T-helper 2 cell (primary cell): Measurements from ENCODE around the gene TPRX1.
"Not testable (repeated sequence)": the region's sequence is repeated elsewhere in the genome, so short reads cannot be mapped to it uniquely, and the experiment has no call there.

Experiments used
- DNase-seq, 5 experiments: peaks; one replicate each; pipeline versions ENCODE4 v3.0.0 to v3.0.0-alpha.2; 2012 to 2022
- total RNA-seq, 2 donors: gene quantifications; one replicate each; lab custom pipeline; 2026; lab: John Stamatoyannopoulos, UW

The TPRX1 gene, protein sequence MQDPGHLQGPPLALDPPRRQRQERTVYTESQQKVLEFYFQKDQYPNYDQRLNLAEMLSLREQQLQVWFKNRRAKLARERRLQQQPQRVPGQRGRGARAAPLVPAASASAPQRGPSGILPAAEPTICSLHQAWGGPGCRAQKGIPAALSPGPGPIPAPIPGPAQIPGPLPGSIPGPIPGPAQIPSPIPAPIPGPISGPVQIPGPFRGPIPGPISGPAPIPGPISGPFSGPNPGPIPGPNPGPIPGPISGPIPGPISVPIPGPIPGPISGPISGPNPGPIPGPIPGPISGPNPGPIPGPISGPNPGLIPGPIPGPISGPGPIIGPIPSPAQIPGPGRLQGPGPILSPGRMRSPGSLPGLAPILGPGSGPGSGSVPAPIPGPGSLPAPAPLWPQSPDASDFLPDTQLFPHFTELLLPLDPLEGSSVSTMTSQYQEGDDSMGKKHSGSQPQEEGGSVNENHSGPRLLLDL
- total RNA-seq, result 0 reads per million in 2 donors

DNA sequence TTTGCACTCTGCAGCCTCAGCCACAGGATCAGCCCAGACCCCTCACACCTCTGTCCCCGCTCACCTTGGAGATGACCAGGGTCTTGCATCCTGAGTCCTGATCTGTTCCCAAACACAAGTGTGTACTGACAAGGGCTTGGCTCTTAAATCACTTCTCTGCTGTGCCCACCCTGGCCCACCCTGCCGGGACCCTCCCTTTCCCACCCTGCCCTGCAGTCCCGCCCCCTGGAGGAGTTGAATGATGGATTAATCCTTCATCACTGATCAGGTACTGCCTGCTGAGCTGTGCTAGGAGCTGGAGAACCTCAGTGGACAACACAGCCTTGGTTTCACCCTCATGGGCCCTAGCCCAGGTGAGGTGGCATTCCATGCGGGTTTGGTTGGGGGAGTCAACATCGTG is at the start of gene TPRX1:
TPRX1 (minus strand) TSS at position 101 of the 400 bp plus-strand sequence; CDS start at position 89, 12 bp downstream.
- not testable (repeated sequence) for DNase-seq

DNA sequence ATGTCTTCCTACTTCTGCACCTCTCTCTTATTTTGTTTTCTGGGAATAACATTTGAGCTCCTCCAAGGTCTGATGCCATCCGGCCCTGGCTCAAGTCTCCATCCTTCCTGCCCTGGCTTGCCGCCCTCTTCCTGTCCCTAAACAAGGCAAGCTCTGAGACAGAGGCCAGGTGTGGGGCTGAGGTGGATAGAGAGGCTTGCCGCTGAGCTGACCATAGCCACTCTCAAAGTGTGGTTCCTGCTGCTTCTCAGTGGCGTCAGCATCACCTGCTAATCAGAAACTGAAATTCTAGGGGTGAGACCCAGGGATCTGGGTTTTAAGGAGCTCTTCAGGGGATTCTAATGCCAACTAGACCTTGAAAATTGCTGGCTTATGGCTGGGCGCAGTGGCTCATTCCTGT is 48.7 kb upstream of the TPRX1 start:
- DNase-seq, result no peak

DNA sequence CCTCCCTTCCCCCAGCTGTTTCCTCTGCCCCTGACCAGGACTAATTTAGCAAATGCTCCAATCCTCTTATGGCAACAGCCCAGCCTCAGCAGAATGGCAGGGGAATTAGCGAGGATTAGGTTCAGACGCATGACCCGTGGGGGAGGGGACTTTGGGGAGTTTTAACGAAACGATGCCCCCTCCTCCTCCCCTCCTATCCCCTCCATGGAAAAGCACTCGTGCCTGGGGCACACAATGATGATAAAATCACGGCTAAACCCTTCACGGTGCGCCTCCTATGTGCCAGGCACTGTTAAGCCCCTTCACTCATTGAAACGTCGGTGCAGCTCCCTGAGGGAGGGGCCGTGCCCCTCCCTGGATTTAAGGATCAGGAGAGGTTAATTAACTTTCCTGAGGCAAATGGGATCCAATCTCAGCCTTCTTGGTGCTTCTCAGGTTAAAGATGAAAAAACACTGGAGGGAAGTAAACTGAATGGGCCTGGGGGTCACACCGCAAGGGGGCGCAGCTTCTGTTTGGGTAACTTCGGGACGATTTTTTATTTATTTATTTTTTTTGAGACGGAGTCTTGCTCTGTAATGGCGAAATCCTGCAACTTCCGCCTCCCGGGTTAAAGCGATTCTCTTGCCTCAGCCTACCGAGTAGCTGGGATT is 44.6 kb upstream of the TPRX1 start:
- peak in 2 of 5 experiments; percentile 3 to 45 for DNase-seq

DNA sequence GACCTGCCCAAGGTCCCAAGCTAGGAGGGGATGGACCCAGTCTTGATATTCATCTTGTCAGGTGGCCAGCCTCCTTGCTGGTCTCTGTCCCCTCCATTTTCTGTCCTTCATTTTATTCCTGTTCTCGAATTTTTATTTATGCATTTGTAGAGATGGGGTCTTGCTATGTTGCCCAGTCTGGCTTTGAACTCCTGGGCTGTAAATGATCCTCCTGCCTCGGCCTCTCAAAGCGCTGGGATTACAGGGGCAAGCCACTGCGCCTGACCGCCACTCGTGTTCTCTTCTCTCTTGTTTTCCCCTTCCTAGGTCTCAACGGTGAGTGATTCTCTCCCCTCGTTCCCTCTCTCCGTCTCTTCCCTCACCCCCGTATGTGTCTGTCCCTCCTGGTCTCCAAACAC is 44.1 kb upstream of the TPRX1 start:
- DNase-seq, result no peak

DNA sequence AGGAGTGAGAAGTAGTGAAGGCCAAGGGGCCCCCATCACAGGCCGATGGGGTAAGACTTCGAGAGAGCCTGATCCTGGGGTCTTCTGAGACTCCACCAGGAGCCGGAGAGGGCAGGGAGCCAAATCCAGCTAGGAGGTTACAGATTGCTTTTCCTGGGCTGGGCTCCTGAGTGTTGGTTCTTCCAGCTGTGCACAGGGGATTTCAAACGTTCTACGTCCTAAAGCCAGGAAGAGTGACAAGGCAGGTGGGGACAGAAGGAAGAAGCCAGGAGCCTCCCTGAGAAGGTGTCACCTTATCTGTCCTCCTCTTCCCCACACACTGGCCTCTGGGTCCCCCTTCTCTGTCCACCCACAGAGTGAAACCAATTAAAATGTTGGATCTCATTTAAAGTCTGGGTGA is 38.6 kb upstream of the TPRX1 start:
- no peak for DNase-seq

DNA sequence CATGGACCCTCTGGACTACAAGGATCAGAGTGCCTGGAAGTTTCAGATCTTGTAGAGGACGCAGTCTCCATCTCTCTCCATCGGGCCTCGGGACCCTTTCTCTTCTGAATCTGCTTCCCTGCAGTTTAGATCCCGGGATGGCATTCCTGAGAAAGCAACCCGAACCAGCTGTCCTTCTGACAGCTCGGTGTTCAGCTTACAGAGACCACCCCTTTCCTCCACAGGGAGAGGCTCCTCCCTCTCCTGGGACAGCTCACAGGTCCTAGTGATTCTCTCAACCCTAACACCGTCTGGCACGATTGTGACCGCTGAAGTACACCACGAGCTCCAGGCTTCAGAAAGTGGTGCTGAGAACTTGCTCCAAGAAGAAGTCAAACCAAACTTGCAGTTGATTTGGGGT is 35.6 kb upstream of the TPRX1 start:
- no peak for DNase-seq

DNA sequence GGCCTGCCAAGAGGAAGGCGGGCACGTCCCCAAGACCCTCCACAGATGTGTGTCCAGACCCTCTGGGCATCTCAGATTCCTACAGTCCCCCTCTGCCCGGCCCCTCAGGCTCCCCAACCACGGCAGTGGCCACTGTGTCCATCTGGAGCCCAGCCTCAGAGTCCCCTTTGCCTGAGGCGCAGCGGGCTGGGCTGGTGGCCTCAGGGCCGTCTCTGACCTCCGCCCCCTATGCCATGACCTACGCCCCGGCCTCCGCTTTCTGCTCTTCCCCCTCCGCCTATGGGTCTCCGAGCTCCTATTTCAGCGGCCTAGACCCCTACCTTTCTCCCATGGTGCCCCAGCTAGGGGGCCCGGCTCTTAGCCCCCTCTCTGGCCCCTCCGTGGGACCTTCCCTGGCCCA is 35.1 kb upstream of the TPRX1 start:
- no peak for DNase-seq

DNA sequence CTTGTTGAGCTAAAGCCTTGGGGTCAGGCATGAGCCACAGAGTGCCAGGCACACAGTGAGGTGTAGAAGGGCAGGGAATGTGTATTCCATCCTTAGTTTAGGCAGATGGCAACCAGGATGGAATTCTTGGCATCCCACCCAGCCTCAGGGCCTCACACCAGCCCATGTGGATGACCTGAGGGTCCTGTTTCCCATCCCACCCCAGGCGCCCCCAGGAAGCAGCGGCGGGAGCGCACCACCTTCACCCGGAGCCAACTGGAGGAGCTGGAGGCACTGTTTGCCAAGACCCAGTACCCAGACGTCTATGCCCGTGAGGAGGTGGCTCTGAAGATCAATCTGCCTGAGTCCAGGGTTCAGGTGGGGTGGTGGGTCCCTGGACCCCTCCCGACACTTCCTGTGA is 31.7 kb upstream of the TPRX1 start:
- DNase-seq, result no peak

DNA sequence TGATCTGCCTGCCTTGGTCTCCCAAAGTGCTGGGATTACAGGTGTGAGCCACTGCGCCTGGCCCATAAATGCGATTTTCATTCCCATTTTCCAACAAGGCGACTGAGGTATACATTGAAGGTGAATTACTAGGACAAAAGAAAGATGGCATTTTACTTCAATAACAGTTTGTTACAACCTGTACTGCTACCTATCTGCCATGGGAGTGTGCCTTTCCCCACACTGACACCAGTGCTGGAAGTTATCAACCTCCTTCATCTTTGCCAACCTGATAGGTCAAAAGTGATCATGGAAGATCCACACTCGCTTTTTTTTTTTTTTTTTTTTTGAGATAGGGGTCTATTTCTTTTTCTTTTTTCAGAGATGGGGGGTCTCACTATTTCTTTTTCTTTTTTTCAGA is 28.4 kb upstream of the TPRX1 start:
- DNase-seq, result no peak

DNA sequence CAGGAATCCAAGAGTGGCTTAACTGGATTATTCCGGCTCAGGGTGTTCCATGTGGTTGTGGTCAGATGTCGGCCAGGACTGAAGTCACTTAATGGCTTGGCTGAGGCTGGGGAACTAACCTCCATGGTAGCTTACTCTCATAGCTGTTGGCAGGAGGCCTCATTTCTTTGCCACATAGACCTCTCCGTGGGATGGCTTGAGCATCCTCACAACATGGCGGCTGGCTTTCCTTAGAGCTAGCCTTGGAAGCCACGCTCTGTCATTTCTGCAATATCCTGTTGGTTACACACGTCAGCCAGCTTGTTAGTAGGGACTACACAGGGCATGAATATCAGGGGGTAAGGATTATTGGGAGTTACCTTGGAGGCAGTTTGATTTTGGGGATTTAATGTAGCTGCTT is 22.4 kb upstream of the TPRX1 start:
- DNase-seq, result no peak

DNA sequence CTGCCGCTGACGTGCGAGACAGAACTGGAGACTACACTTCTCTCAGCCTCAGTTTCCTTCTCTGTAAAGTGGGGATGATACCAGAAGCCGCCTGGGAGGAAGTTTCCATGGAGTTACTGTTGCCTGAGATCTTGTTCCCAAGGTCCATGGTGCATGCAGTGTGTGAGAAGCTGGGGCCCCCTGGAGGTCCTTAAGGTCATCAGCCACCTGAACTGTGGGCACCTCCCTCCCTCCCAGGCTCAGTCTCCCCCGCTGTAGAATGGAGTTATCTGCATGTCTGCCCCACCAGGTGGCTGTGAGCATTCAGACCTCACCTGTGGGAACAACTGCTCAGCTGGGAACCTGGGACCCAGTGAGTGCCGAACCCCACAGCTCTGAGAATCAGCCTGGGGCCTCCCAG is 20.0 kb upstream of the TPRX1 start:
- no peak for DNase-seq

DNA sequence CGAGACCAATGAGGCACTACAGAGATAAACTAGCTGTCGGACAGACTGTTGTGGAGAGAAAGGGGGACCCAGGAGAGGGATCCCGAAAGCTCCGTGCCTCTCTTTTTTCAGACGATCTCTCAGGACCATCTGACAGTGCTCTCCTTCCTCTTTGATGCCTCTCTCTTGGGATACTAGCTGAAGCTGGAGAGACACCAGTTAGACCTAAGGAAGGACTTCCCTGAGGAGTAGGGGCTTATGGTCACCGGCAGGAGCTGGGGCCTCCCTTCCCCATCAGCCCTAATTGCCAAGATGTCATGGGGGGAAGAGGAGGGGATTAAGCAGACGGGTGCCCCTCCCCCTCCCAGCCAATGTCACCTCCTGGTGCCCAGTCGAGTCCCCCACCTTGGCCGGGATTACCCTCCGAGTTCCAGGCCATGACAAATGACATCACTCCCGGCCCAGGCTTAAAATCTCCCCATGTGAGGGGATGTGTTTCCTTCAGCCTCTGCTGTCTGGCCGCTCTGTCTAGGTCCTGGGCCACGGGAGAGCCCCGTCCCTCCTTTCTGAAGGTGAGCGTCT is 17.2 kb upstream of the TPRX1 start, which contains the start of gene CRX:
CRX (plus strand) TSS at position 478 of the 561 bp plus-strand sequence. CDS start 12,507 bp downstream, outside the sequence.
- no peak for DNase-seq

DNA sequence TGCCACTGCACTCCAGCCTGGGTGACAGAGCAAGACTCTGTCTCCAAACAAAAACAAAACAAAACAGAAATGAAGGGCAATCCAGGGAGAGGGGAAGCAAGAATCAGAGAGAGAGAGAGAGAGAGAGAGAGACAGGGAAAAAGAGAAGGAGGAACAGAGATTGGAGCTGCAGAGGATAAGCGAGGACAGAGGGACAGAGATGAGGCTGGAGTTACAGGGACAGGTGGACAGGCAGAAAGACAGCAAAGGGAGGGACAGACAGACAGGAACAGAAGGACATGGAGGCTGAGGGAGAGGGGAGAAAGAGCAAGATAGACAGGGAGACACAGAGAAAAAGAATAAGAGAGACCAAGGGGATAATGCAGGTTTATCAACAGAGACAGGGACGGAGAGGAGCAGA is 16.1 kb upstream of the TPRX1 start:
- DNase-seq, result no peak

DNA sequence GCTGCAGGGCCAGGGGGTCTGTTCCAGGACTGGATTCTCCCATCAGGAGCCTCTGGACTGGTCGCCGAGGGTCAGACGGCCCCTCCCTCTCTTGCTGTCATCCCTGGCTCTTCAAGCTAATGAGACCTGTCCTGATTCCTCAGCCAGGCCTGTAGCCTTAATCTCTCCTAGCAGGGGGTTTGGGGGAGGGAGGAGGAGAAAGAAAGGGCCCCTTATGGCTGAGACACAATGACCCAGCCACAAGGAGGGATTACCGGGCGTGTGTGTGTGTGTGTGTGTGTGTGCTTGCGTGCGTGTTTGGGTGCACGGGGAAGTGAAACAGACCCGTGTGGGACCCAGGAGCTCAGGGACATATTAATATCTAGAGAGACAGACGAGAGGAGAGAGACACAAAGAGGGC is 15.5 kb upstream of the TPRX1 start:
- no peak for DNase-seq

DNA sequence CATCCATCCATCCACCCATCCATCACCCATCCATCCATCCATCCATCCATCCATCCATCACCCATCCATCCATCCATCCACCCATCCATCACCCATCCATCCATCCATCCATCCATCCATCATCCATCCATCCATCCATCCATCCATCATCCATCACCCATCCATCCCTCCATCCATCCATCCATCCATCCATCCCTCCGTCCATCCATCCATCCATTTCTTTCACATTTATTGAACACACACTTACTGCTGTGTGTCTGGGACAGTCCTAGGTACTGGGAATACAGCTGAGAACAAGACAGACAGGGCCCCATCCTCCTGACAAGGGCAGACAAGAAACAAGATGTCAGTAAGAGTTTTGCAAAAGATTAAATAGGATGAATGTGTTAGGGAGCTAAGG is 13.9 kb upstream of the TPRX1 start:
- not testable (repeated sequence) for DNase-seq

DNA sequence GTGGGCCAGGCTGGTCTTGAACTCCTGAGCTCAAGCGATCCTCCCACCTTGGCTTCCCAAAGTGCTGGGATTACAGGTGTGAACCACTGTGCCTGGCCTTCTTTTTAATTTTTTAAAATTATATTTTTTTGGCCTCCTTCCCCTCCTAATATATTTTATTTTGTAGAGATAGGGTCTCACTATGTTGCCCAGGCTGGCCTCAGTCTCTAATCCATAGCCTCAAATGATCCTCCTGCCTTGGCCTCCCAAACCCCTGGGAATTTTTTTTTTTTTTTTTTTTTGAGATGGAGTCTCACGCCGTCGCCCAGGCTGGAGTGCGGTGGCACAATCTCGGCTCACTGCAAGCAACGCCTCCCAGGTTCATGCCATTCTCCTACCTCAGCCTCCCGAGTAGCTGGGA is 11.9 kb upstream of the TPRX1 start:
- not testable (repeated sequence) for DNase-seq

DNA sequence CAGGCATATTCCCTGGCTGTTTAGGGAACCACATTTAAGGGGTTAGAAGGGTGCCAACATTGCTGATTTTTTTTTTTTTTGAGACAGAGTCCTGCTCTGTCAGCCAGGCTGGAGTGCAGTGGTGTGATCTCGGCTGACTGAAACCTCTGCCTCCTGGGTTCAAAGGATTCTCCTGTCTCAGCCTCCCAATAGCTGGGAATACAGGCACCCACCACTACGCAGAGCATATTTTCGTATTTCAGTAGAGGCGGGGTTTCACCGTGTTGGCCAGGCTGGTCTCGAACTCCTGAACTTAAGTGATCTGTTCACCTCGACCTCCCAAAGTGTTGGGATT is 9.6 kb upstream of the TPRX1 start:
- no peak for DNase-seq

DNA sequence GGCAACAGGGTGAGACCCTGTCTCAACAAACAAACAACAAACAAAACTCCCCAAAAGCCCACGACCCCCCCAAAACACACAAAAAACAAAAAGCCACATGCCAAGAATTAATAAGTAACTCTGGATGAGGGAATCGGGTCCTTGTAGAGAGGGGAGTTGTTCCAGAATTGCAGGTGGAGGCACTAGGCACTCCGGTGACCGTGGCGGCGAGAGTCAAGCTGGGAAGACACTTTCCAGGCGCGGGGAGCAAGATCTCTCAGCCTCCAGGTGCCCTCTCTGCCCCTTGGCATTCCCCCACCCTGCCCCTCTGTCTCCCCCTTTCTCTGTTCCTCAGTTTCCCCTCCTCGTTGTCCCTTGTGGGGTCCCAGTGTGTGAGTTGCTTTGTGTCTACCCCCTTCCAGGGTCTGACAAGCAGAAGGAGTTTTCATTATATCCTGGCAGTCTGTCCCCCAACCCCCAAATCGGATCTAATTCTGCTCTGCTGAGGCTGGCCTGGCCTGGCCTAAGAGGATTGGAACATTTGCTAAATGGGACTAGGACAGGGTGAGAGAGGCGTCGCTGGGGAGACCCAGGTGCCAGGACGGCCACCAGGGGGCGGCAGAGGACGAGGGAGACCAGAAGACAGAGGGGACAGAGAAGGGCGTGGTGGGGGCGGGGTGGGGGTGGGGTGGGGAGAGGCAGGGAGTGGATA is 9.1 kb upstream of the TPRX1 start:
- peak; percentile 16 to 70 (median 58) for DNase-seq

DNA sequence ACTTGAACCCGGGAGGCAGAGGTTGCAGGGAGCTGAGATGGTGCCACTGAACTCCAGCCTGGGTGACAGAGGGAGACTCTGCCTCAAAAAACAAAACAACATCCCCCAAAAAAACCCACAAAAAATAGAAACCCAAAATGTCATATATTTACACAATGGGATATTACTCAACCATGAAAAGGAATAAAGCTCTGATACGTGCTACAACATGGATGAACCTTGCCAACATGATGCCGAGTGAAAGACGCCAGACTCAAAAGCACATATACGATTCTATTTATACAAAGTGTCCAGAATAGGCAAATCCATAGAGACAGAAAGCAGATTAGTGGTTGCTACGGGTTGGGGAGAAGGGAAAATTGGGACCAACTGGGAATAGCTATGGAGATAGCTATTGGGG is 2.1 kb upstream of the TPRX1 start:
- no peak for DNase-seq

DNA sequence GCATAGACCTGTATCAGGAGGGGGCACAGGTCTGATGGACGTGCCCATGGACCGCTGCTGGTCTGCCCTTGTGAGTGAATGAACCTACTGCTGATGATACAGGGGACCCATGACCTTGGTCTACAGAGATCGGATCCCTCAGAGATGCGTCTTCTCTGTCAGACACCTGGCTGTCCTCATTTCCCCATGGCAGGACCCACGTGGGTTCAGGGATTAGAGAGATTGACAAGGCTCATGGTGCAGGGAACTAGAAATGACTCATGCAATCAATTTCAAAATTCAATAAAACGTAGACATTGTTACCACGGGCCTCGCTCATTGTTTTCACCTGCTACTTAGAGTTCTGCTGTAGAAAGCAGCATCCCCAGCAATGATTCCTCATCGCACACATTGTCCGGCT is 962 bp upstream of the TPRX1 start:
- no peak for DNase-seq

DNA sequence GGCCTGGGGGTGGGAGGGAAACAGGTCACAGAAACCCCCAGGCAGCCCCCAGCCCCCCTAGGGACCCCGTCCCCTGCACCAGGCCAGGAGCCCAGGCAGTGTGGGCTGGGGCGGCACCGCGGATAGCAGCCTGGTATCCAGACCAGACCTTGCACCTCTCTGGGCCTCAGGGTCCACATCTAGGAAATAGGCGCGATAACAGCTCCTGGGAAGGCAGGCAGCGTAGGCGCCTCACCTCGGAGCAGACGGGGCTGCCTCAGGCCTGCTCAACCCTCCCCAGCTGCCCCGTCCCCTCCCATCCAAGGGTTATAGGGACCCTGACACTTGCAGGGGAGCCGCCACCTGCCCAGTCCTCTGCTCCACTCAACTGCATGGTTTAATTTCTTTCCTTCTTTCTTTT is 680 bp downstream of the TPRX1 start:
- DNase-seq, result not testable (repeated sequence)

DNA sequence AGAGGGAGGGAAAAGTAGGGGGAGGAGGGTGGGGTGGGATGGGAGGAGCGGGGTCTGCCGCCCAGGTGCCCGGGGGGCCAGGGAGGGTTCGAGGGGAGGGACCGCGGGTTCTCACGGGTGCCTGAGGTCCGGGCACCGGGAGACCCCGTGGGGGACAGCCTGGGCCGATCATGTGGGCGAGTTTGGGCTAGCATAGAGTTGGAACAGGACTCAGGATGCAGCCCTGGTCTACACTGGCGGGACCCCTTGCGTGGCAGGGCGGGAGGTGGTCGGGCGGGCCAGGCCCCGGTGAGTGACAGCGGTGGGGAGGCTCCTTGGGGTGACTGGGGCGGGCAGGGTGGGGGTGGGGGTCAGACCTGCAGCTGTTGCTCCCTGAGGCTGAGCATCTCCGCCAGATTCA is 1.2 kb downstream of the TPRX1 start:
- DNase-seq, result not testable (repeated sequence)

DNA sequence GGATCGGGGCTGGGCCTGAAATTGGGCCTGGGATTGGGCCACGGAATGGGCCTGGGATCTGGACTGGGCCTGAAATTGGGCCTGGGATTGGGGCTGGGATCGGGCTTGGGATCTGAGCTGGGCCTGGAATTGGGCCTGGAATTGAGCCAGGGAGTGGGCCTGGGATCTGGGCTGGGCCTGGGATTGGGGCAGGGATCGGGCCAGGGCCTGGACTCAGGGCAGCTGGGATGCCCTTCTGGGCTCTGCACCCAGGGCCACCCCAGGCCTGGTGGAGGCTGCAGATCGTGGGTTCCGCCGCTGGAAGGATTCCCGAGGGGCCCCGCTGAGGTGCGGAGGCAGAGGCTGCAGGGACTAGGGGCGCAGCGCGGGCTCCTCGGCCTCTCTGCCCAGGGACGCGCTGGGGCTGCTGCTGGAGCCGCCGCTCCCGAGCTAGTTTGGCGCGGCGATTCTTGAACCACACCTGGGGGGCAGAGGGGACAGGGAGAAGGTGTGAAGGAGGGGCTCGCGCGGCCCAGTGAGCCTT is 1.8 kb downstream of the TPRX1 start:
- no peak for DNase-seq
